Amniotic epithelial cell (primary cell): Measurements from ENCODE around the gene SULT1A1.

Experiments used
- DNase-seq: peaks from one replicate; pipeline ENCODE4 v3.0.0-alpha.2; 2010; ENCODE audit warnings: low read depth

SULT1A1 gene

GRCh38 chr16:28558456-28558855, 51.4 kb downstream of the SULT1A1 start:
- no peak for DNase-seq

- DNase-seq: no peak
Measured at GRCh38 chr16:28556914-28557320, 52.9 kb downstream of the SULT1A1 start.

- DNase-seq: no peak
Measured at GRCh38 chr16:28555561-28555960, 54.3 kb downstream of the SULT1A1 start.
